ENCODE measurements around the gene PTPRN2. TPM values are rescaled to one million over a fixed set of nuclear protein-coding genes. Genes with fewer than 3 reads are reported as not detected.

Gene PTPRN2
- total and polyA plus RNA-seq, 8 donors, result 12.2 to 49.2 (median 31.8) TPM

GRCh38 chr7:158265743-158266080, 321.9 kb downstream of the PTPRN2 start:
- WGBS, 2 donors, result 90 to 97% methylated on average over 11 of the region's 11 CpGs
- H3K4me3 ChIP-seq, result no peak overlapping the region
- peak in 2 of 6 donors; percentile 41 for DNase-seq
- H3K4me1 ChIP-seq, result no peaks in the 10 kb centered on the region
- H3K9me3 ChIP-seq, result no peaks in the 10 kb centered on the region
- TF ChIP-seq, protein P1, sequence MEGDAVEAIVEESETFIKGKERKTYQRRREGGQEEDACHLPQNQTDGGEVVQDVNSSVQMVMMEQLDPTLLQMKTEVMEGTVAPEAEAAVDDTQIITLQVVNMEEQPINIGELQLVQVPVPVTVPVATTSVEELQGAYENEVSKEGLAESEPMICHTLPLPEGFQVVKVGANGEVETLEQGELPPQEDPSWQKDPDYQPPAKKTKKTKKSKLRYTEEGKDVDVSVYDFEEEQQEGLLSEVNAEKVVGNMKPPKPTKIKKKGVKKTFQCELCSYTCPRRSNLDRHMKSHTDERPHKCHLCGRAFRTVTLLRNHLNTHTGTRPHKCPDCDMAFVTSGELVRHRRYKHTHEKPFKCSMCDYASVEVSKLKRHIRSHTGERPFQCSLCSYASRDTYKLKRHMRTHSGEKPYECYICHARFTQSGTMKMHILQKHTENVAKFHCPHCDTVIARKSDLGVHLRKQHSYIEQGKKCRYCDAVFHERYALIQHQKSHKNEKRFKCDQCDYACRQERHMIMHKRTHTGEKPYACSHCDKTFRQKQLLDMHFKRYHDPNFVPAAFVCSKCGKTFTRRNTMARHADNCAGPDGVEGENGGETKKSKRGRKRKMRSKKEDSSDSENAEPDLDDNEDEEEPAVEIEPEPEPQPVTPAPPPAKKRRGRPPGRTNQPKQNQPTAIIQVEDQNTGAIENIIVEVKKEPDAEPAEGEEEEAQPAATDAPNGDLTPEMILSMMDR (IDR thresholded peaks at IDR 0.05), result no peak
- intact Hi-C loops (cut with DNase I), result no loop called here
- no peak overlapping the region for H3K27ac ChIP-seq
- FAIRE-seq, result no peak
- H3K27me3 ChIP-seq, result no peaks in the 10 kb centered on the region
- no peaks in the 10 kb centered on the region for H3K36me3 ChIP-seq
- no peak for ATAC-seq

DNA sequence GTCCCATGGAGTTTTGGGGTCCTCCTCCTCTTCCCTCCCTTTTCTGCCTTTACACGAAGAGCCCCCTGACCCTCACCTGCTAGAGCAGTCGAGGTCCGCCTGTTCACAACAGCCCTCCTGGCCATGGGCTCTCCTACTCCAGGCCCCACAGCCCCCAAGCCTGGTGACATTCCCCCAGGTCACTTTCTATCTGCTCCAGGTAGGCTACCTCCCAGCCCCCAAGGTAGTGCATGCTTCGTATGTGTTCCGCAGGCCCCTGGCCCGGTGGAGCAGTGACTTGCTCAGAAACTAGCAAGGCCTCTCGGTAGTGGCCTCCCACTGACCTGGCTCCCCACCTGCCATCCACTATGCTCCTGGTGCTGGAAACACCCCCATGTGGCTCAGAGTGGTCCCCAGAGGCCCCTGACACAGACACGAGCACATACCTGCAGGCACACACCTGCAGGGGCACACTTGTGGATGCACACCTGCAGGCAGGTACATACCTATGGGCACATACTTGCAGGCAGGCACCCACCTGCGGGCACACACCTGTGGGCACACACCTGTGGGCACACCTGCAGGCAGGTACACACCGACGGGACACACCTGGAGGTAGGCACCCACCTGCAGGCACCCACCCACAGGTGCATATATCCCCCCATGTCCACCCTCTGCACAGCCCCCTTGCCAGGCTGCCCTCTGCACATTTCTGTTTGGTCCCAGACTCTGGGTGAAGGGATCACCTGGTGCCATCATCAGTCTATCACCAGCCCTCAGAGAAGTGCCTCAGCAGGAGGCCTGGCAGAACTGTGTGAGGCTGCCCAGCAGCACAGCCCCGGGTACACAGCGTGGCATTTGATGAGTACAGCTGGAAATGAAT, 322.5 kb downstream of the PTPRN2 start:
- Histone ChIP-seq H3K36me3 (no peaks in the 10 kb centered on the region), H3K9me3 (no peaks in the 10 kb centered on the region), H3K27me3 (no peaks in the 10 kb centered on the region), H3K27ac (no peak overlapping the region), H3K4me1 (no peaks in the 10 kb centered on the region), H3K4me3 (no peak overlapping the region)
- no peak for FAIRE-seq
- TF ChIP-seq, protein P1 (IDR thresholded peaks at IDR 0.05), result no peak
- 93% methylated on average over 13 of the region's 13 CpGs for WGBS, 2 donors
- intact Hi-C loops (cut with DNase I), result no loop called here
- ATAC-seq, result no peak
- DNase-seq, result peak in 2 of 6 donors; percentile 38 to 55

DNA sequence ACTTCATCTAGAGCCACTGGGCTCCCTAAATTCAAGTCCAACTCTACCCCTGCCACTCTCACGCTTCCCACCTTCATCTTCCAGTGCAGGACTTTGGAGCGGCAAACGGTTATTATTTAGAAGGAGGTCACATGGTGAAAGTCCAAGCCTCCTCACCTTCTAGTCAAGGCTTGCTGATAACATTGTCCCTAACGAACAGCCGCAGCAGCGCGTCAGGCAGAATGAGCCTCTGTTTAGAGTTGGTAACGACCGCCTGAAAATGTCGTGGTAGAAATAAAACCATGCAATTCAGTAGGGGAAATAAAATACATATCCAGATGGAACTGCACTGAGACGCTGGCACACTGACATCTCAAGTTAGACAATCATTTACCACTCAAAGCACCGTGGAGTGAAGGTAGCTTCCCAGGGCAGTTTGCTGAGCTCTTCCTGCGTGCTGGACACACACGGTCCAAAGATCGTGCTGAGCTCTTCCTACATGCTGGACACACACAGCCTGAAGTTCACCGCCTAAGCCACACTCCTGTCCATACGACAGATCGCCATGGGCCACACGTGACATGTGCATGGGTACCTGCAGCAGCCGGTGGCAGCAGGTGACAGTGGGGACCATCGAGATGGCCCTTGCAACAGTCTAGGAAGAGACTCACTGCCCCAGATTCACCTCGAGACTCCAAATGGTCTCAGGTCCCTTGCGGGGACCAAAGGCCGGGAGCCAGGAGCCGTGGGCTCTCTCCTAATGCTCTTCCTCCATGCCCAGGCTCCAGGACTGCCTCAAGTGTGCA, 323.5 kb downstream of the PTPRN2 start:
- Histone ChIP-seq H3K27ac (no peak overlapping the region), H3K4me1 (no peaks in the 10 kb centered on the region), H3K9me3 (no peaks in the 10 kb centered on the region), H3K36me3 (no peaks in the 10 kb centered on the region), H3K4me3 (no peak overlapping the region), H3K27me3 (no peaks in the 10 kb centered on the region)
- peak in 2 of 4 donors; percentile 65 to 66 for ATAC-seq
- no peak for FAIRE-seq
- DNase-seq, result peak in 2 of 6 donors; percentile 25 to 35
- intact Hi-C loops (cut with DNase I), result no loop called here
- 83 to 84% methylated on average over 25 of the region's 25 CpGs for WGBS, 2 donors
- TF ChIP-seq, protein P1 (IDR thresholded peaks at IDR 0.05), result no peak

GRCh38 chr7:158263110-158263963, 324.3 kb downstream of the PTPRN2 start:
- Histone ChIP-seq H3K4me3 (no peak overlapping the region), H3K4me1 (no peaks in the 10 kb centered on the region), H3K27me3 (no peaks in the 10 kb centered on the region), H3K36me3 (no peaks in the 10 kb centered on the region), H3K27ac (no peak overlapping the region), H3K9me3 (no peaks in the 10 kb centered on the region)
- TF ChIP-seq, protein P1 (IDR thresholded peaks at IDR 0.05), result no peak
- FAIRE-seq (no peak), DNase-seq (peak in 2 of 6 donors; percentile 19 to 28), ATAC-seq (no peak)
- intact Hi-C loops (cut with DNase I), result no loop called here
- WGBS, 2 donors, result 87 to 90% methylated on average over 19 of the region's 19 CpGs
